Left kidney (tissue), 8 donors: ENCODE results near the gene FKBP4. TPM values are rescaled to one million over a fixed set of nuclear protein-coding genes. Genes with fewer than 3 reads are reported as not detected.
A peak's percentile ranks its signal among the peaks of the same experiment; 100 is the strongest.
"Not testable (repeated sequence)": the region's sequence is repeated elsewhere in the genome, so short reads cannot be mapped to it uniquely, and the experiment has no call there.

Experiments used
- DNase-seq: peaks from one replicate; pipeline ENCODE4 v3.0.0-alpha.2; 2013
- long read RNA-seq, 8 donors: transcript quantifications; one replicate each; lab custom pipeline, GENCODE V29; 2026
- polyA plus RNA-seq: library from polyadenylated mRNA; unstranded; fragments of 120-200 nt; gene quantifications from one replicate; pipeline ENCODE4 v1.2.1, GENCODE V29; 2013; ENCODE audit not compliant: insufficient read length

The FKBP4 gene, protein sequence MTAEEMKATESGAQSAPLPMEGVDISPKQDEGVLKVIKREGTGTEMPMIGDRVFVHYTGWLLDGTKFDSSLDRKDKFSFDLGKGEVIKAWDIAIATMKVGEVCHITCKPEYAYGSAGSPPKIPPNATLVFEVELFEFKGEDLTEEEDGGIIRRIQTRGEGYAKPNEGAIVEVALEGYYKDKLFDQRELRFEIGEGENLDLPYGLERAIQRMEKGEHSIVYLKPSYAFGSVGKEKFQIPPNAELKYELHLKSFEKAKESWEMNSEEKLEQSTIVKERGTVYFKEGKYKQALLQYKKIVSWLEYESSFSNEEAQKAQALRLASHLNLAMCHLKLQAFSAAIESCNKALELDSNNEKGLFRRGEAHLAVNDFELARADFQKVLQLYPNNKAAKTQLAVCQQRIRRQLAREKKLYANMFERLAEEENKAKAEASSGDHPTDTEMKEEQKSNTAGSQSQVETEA
- 128 TPM for polyA plus RNA-seq
- long read RNA-seq, donor 1, transcript FKBP4-201 (10 exons, 3,732 nt): major isoform, 34 of 94 reads
- long read RNA-seq, donor 1, partial matches to known transcripts: 60 of 94 reads
- long read RNA-seq, donor 1, other reads (novel, unspliced or antisense): 0 of 94 reads
- long read RNA-seq, donor 2, transcript FKBP4-201 (10 exons, 3,732 nt): major isoform, 19 of 19 reads
- long read RNA-seq, donor 2, partial matches to known transcripts: 0 of 19 reads
- long read RNA-seq, donor 2, other reads (novel, unspliced or antisense): 0 of 19 reads
- long read RNA-seq, donor 3, transcript FKBP4-201 (10 exons, 3,732 nt): major isoform, 7 of 8 reads
- long read RNA-seq, donor 3, partial matches to known transcripts: 0 of 8 reads
- long read RNA-seq, donor 3, other reads (novel, unspliced or antisense): 0 of 8 reads
- long read RNA-seq, donor 4: 0 reads
- long read RNA-seq, donor 5, transcript FKBP4-201 (10 exons, 3,732 nt): major isoform, 43 of 68 reads
- long read RNA-seq, donor 5, partial matches to known transcripts: 25 of 68 reads
- long read RNA-seq, donor 5, other reads (novel, unspliced or antisense): 0 of 68 reads
- long read RNA-seq, donor 6, transcript FKBP4-201 (10 exons, 3,732 nt): major isoform, 23 of 38 reads
- long read RNA-seq, donor 6, partial matches to known transcripts: 15 of 38 reads
- long read RNA-seq, donor 6, other reads (novel, unspliced or antisense): 0 of 38 reads
- long read RNA-seq, donor 7, transcript FKBP4-201 (10 exons, 3,732 nt): major isoform, 66 of 80 reads
- long read RNA-seq, donor 7, partial matches to known transcripts: 14 of 80 reads
- long read RNA-seq, donor 7, other reads (novel, unspliced or antisense): 0 of 80 reads
- long read RNA-seq, donor 8, transcript FKBP4-201 (10 exons, 3,732 nt): major isoform, 11 of 11 reads
- long read RNA-seq, donor 8, partial matches to known transcripts: 0 of 11 reads
- long read RNA-seq, donor 8, other reads (novel, unspliced or antisense): 0 of 11 reads

GRCh38 chr12:2794736-2795289, at the start of gene FKBP4:
FKBP4 (plus strand) TSS chr12:2794970; CDS start chr12:2795140, 170 bp downstream.
- DNase-seq: peak; percentile 88

DNA sequence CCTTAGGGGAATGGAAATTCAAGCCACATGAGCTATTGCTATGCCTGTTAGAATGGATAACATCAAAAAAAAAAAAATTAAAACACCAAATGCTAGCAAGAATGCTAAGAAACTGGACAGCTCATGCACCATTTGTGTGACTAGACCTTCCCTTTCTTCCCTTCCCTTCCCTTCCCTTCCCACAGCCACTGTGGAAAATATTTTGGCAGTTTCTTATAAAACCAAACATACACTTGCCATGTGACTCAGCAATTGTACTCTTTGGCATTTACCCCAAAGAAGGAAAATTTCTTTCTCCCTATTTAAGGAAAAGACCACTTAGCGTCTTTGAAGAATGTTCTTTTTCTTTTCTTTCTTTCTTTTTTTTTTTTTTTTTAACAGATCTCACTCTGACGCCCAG, 49.1 kb upstream of the FKBP4 start:
- DNase-seq: no peak

GRCh38 chr12:2749580-2749979, 45.2 kb upstream of the FKBP4 start:
- DNase-seq: no peak

GRCh38 chr12:2750185-2750584, 44.6 kb upstream of the FKBP4 start:
- no peak for DNase-seq

- DNase-seq: no peak
Observed at GRCh38 chr12:2751230-2751629, 43.5 kb upstream of the FKBP4 start.

DNA sequence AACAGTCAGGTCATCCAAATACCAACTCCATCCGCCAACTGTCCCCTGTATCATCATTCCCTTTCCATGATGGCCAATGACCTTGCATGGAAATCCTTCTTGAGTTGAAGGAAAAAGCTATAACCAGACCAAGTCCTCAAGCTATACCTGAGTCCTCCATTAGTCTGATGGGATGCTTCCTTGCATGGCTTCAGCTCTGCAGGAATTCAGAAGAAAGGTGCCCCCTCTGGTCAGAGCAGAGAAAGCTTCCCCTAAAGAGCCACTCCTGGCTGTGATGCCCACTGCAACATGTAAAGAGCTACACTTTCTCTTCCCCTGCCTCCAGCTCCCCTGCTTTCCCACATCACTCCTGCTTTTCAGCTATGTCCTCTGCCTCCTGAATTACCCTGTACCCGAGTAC, 43.1 kb upstream of the FKBP4 start:
- DNase-seq: no peak

DNA sequence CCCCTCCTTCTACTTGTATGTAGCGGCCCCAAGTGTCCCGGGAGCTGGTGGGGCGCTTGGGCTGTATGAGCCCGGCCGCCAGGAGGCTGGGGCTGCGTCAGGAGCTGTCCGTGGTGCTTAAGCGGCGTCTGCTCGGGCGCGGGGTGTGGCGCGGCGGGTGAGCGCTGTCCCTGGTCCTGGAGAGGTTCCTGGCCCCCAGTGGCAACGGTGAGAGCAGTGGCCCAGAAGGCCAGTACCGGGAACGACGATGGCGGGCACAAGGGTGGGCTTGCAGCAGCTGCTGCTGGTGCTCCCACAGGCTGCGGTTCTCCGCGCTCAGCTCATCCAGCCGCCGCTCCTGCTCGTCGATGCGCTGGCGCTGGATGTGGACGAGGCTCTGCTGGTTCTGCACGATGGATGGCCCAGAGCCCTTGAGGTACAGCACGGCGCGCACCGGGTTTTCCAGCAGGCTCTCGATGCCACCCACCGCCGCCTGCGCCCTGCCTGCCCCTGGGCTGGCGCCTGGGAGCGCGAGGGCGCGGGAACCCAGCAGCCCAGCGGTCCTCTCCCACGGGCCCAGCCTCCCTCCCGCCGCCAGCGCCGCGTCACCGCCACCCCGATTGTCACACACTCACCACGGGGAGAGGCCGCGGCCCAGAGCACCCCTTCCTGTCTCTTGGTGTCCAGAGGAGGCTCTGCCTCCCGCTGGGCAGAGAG, 41.9 kb upstream of the FKBP4 start:
- DNase-seq: peak; percentile 85

- DNase-seq: no peak
Observed at GRCh38 chr12:2753536-2753935, 41.2 kb upstream of the FKBP4 start.

- DNase-seq: no peak
Observed at GRCh38 chr12:2754208-2754607, 40.6 kb upstream of the FKBP4 start.

DNA sequence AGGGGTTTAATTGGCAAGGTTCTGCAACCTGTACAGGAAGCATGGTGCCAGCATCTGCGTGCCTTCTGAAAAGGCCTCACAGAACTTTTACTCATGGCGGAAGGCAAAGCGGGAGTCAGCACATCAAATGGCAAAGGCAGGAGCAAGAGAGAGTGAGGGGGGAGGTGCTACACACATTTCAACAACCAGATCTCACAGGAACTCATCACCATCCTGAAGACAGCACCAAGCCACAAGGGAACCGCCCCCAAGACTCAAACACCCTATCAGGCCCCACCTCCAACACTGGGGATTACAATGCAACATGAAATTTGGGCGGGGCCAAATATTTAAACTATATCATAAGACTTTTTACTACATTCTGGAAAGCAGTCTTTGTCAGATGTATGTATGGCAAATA, 38.0 kb upstream of the FKBP4 start:
- DNase-seq: no peak

DNA sequence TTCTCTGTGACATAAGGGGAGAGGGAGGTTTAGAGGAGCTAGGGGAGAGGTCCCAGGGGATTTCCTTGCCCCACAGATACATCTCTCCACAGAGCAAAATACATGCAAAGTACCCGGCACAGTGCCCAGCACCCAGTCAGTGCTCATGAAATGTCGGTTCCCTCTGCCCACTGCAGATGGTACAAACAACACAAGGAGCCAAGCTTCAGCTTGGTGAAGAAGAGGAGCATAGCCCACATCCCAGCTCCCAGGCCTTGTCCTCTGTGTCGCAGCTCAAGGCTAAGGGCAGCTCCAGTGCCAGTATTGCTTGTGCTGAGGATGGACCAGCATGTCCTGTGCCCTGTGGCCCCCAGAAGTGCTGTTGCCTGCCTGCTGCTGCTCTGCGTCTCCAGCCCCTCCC, 35.0 kb upstream of the FKBP4 start:
- no peak for DNase-seq

DNA sequence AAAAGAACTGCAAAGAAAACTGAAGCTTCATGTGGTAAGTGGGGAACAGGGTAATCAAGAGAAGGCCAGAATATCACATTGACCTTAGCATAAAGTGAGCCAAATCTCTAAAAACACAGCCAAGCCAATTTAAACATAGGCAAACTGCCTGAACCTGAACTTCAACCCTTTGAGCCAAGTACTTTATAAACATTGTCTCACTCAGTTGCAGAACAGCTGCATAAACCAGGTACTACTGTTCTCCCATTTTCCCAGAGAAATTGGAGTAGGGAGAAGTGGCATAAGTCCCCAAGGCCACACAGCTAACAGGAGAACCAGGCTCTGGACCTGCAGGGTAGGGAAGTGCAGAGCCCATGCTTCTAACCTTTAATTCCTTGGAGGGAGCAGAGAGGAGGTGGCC, 30.4 kb upstream of the FKBP4 start:
- DNase-seq: no peak

DNA sequence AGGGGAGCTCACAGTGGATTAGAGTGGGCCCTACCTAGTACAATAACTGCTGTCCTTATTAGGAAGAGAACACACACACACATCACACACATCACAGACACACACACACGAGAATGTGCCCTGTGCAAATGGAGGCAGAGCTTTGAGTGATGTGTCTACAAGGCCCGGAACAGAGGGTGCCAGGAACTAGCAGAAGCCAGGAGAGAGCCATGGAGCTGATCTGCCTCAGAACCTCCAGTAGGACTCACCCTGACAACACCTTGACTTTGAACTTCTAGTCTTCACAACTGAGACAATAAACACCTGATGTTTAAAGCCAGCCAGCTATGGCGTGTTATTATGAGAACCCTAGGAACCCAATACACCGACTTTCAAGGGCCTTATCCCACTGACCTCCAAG, 29.7 kb upstream of the FKBP4 start:
- DNase-seq: no peak

- no peak for DNase-seq
Observed at GRCh38 chr12:2765608-2766007, 29.2 kb upstream of the FKBP4 start.

DNA sequence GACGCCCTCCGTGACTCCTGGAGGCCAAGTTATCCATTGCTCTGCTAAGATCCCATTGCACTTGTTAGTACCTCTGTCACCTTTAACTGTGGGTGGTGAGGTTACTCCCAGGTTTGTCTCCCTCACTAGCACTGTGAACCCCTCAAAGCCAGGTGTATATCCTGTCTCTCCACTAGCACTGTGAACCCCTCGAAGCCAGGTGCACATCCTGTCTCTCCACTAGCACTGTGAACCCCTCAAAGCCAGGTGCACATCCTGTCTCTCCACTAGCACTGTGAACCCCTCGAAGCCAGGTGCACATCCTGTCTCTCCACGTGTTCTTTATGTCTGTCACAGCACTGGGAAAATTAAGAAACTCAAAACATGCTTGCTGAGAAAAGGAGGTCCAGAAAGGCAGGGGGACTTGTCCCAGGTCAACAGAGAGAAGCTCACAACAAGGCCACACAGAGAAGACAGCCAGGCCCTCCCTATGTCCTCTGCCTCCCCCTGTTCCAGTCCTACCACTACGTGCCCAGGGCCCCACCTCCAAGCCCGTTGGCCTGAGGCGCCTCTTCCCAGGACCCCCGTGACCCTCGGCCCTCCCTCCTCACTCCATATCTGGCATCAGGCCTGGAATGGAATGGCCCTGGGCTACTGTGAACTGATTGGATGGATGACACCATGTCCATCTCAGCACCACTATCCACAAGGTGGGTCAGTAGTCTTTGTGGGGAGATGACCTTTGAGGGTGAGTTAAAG, 26.4 kb upstream of the FKBP4 start:
- no peak for DNase-seq

- no peak for DNase-seq
Observed at GRCh38 chr12:2769866-2770533, 24.8 kb upstream of the FKBP4 start.

GRCh38 chr12:2770544-2770943, 24.2 kb upstream of the FKBP4 start:
- not testable (repeated sequence) for DNase-seq

DNA sequence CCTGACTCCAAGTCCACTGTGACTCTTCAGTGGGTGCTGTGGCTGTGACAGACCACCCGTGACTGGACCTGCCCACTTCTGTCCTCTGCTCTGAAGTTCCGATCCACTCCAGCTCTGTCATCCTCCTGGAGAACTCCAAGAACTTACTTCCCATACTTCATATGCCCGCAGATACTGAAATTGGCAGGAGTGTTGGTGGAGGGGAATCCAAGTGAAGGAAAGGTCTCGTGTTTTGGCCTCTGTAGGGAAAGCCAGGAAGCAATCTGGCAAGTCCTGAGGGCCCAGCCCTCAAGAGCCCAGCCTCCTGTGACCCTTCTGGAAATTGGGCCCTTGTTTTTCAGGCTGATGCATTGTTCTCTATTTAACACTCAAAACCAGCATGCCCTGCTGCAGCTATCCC, 22.4 kb upstream of the FKBP4 start:
- no peak for DNase-seq

DNA sequence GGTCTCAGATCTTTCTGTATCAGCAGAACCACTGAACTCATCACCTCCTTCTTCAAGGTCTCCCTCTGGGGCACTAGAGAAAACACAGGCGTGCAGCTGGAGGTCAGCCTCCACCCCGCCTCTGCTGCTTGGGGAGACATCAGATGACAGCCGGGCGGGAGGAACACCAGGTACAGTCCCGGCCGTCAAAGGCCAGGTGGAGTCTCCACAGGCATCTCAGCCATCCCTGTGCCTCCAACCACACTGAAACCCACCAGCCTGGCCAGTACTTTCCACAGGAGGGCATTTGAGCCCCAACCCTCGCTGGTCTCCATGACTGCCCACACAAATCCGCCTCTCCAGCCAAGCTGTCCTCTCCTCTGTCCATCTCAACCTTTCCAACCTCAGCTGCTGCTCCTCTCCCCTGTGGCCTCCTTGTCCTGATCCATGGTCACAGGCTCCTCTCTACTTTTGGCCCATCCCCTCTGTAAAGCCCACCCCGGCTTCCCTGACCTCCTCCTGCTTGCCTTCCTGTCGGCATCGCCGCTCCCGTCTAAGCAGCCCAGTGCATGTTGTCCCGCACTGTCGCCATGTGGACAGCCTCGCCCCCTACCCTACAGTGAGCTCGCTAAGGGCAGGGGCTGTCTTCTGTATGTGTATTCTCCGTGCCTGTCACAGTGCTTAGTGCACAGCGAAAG, 21.4 kb upstream of the FKBP4 start:
- no peak for DNase-seq
